HG03135 (cell line): Measurements from ENCODE around the gene CHGA.

Source experiments
- ATAC-seq: cut with Tn5 transposase; IDR thresholded peaks from one replicate; pipeline ENCODE4 v1.9.1; 2021; ENCODE audit warnings: mild to moderate bottlenecking, moderate library complexity; ENCODE audit not compliant: unreplicated experiment

Gene CHGA

GRCh38 chr14:92974541-92975345 is 51.8 kb downstream of the CHGA start:
- no peak for ATAC-seq

GRCh38 chr14:92976268-92976667 is 53.3 kb downstream of the CHGA start:
- no peak for ATAC-seq

GRCh38 chr14:92978229-92979021 is 55.5 kb downstream of the CHGA start:
- no peak for ATAC-seq

GRCh38 chr14:92980866-92981265 is 57.9 kb downstream of the CHGA start:
- no peak for ATAC-seq

- ATAC-seq, result no peak
Measured at GRCh38 chr14:92981726-92982125, 58.8 kb downstream of the CHGA start.

GRCh38 chr14:92982956-92983355 is 60.0 kb downstream of the CHGA start:
- no peak for ATAC-seq

GRCh38 chr14:92984082-92984788 is 61.3 kb downstream of the CHGA start:
- no peak for ATAC-seq
